ENCODE data around the gene HNF1B.
A peak's percentile ranks its signal among the peaks of the same experiment; 100 is the strongest.
"Not testable (repeated sequence)": the region's sequence is repeated elsewhere in the genome, so short reads cannot be mapped to it uniquely, and the experiment has no call there.

HNF1B gene

GRCh38 chr17:37744961-37745800, at the start of gene HNF1B:
HNF1B (minus strand) TSS chr17:37745059; CDS start chr17:37744884, 175 bp downstream.
- DNase-seq = peak; percentile 8

DNA sequence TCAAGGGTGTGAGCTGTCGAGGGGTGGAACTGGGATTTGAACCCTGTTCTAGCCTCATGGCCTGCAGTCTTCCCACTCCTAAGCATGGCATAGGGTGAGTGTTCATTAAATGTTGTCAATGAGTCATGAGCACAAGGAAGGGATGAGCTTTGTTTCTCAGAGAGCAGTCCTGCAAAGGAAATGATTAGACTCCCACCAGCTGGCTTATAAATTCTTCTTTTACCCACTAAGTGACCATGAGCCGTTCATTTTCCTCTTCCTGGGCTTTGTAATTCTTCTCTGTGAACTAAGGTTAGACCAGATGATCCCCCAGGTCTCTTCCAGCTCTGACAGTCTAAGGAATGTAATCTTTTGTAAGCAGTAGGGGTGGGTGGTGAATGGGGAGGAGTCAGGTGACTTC, 47.9 kb upstream of the HNF1B start:
- DNase-seq = no peak

- peak; percentile 65 for DNase-seq
Measured at GRCh38 chr17:37791447-37792399, 46.9 kb upstream of the HNF1B start.

- DNase-seq = no peak
Measured at GRCh38 chr17:37789771-37790541, 45.1 kb upstream of the HNF1B start.

- DNase-seq = no peak
Measured at GRCh38 chr17:37789021-37789565, 44.2 kb upstream of the HNF1B start.

- no peak for DNase-seq
Measured at GRCh38 chr17:37788526-37788925, 43.7 kb upstream of the HNF1B start.

DNA sequence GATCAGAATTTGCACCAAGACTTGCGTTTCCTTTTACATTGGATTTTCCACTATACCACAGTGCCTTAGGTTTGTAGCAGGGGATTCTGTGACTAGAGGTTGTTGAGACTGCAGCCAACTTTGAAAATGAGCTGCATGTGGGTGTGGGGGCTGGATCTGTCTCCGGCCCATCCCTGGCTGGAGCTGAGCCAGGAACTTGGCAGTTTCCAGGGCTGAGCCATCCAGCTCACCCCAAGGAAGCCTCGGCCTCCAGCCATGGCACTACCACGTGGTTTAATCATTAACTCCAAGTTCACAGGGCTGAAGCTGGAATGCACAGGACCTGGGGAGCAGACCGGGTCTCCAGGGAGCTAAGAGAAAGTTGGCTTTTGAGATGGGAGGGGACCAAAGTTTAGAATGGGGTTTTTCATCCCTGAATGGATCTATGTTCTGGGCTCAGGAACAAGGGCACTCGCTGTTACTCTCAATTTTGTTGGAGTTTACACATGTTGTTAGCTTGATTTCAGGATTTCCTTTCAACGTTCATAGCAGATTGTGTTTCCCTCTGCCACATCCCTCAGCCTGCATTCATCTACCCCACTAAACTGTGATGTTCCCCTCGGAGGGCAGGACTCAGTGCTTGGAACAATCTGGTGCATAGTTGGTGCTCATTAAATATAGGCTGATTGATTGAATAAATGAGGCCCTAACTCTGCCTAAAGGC, 42.3 kb upstream of the HNF1B start:
- no peak for DNase-seq

GRCh38 chr17:37786481-37786880, 41.6 kb upstream of the HNF1B start:
- no peak for DNase-seq

GRCh38 chr17:37782460-37782859, 37.6 kb upstream of the HNF1B start:
- not testable (repeated sequence) for DNase-seq

DNA sequence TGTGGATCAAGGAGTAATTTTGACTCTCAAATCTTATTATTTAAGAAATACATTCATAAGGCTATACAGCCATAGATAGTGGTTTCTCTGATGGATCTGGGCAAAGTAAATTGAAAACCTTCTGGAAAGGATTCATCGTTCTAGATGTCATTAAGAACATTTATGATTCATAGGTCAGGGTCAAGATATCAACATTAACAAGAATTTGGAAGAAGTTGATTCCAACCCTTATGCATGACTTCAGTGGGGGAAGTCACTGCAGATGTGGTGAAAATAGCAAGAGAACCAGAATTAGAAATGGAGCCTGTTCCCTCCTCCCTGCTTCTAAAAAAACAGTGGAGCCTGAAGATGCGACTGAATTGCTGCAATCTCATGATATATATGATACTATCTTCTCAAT, 36.6 kb upstream of the HNF1B start:
- DNase-seq = no peak

GRCh38 chr17:37779554-37779953, 34.7 kb upstream of the HNF1B start:
- no peak for DNase-seq

GRCh38 chr17:37774504-37774903, 29.6 kb upstream of the HNF1B start:
- DNase-seq = peak; percentile 39

- no peak for DNase-seq
Measured at GRCh38 chr17:37772982-37773381, 28.1 kb upstream of the HNF1B start.

GRCh38 chr17:37770631-37771518, 26.0 kb upstream of the HNF1B start:
- peak; percentile 10 for DNase-seq

DNA sequence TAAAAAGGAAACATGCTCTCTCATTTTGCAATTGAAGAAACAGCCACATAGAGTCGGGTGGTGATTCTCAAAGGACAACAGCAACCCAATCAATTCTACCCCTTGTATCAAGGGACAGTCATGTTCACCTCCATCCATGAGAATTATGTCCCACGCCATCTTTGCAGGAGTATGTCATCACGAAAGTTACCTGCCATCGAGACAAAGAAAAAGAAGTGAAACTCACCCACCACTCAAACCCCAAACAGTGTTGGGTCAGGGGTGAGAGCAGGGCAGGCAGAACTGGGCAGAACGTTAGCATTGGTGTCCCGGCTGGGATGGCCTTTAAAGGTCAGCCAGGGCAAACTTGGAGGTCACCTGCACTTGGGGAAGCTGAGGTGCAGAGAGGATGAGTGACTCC, 24.2 kb upstream of the HNF1B start:
- DNase-seq = no peak

GRCh38 chr17:37768438-37768837, 23.6 kb upstream of the HNF1B start:
- DNase-seq = no peak

GRCh38 chr17:37766971-37767370, 22.1 kb upstream of the HNF1B start:
- no peak for DNase-seq

GRCh38 chr17:37764383-37764782, 19.5 kb upstream of the HNF1B start:
- DNase-seq = no peak

DNA sequence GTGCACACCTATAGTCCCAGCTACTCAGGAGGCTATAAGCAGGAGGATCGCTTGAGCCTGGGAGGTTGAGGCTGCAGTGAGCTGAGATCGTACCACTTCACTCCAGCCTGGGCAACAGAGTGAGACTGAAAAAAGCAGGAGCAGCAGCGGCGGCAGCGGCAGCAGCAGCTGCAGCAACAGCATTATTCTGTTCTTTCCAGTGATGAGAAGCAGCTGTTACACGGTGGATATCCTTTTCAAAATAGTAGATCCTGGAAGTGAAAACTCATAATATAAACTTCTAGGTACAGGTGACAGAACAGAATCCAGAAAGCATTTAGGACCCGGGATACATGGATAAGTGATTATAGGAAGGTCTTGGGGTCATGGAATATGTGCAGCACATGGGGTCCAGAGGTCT, 17.8 kb upstream of the HNF1B start:
- no peak for DNase-seq

- DNase-seq = no peak
Measured at GRCh38 chr17:37761961-37762360, 17.1 kb upstream of the HNF1B start.

DNA sequence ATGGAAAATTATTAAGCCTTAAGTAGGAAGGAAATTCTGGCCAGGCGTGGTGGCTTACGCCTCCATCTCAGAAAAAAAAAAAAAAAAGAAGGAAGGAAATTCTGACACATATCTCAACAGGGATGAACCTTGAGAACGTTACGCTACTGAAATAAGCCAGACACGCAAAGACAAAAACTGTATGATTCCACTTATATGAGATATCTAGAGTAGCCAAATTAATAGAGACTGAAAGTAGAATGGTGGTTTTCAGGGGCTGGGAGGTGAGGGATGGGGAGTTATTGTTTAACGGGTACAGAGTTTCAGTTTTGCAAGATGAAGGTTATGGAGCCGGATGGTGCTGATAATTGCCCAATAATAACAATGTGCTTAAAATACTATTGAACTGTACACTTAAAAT, 16.2 kb upstream of the HNF1B start:
- DNase-seq = no peak

Data from CD4-positive, alpha-beta T cell treated with Interleukin-17A for 1 hour (primary cell).